Mucosa of descending colon (tissue), 3 donors: ENCODE data around the gene MYL4. TPM values are rescaled to one million over a fixed set of nuclear protein-coding genes. Genes with fewer than 3 reads are reported as not detected.
"Not testable (repeated sequence)": the region's sequence is repeated elsewhere in the genome, so short reads cannot be mapped to it uniquely, and the experiment has no call there.

Experiments
- ATAC-seq: fragments of 200-7000 bp; cut with Tn5 transposase; one replicate; pipeline ENCODE4 v1.9.1; 2020; ENCODE audit warnings: mild to moderate bottlenecking, moderate library complexity
- DNase-seq, 3 donors: peaks; one replicate each; pipeline ENCODE4 v3.0.0-alpha.2; 2020
- H3K36me3 ChIP-seq: fragments of 200-600 bp; one replicate; pipeline ENCODE4 v1.8.0; 2021; ENCODE audit warnings: low read depth, mild to moderate bottlenecking
- H3K4me1 ChIP-seq: fragments of 200-600 bp; one replicate; pipeline ENCODE4 v1.8.0; 2021; ENCODE audit warnings: low read depth, mild to moderate bottlenecking
- H3K4me3 ChIP-seq: fragments of 200-600 bp; one replicate; pipeline ENCODE4 v1.8.0; 2021; ENCODE audit warnings: mild to moderate bottlenecking
- H3K9me3 ChIP-seq: fragments of 200-600 bp; one replicate; pipeline ENCODE4 v1.8.0; 2021; ENCODE audit warnings: mild to moderate bottlenecking
- CTCF ChIP-seq: fragments of 200-600 bp; IDR thresholded peaks from one replicate; pipeline ENCODE4 v1.8.0; 2022; ENCODE audit warnings: antibody characterized with exemption, mild to moderate bottlenecking
- intact Hi-C, 2 donors: fragments of 100-400 bp; cut with DNase I in 1 of 2; cut with micrococcal nuclease in 1 of 2; formaldehyde crosslinking; loops; one replicate each; pipeline versions ENCODE4 v1.11.0 to v1.11.1; 2022; cut with DNase I, micrococcal nuclease
- total RNA-seq, 3 donors: library from RNA; stranded (reverse); fragmentation: NEBNext Ultra II Directional in 2 of 3; extraction: Animal tissue kit (Norgen Biotek cat#: 25700) in 2 of 3; gene quantifications; one replicate each; pipeline versions ENCODE4 v1.2.1 to v1.2.4, GENCODE V29; 2021 to 2023
- donor health status: DM: no; HTN: no; CAD: no; lungs with moderate emphysema.
- donor health status: DM: no; HTN: no; CAD: no.
- donor health status: DM: no; HTN: yes; CAD: no.

Gene MYL4
- total RNA-seq, 3 donors from 2014 or later = 0.49 to 1.4 TPM; not detected in 1

- no peaks in the 10 kb centered on the region for H3K36me3 ChIP-seq
- no peak for ATAC-seq
- intact Hi-C loops = no loop called here
- H3K9me3 ChIP-seq = no peaks in the 10 kb centered on the region
- H3K4me3 ChIP-seq = no peak overlapping the region
- no peak for DNase-seq
- TF ChIP-seq CTCF = no peak
- no peaks in the 10 kb centered on the region for H3K4me1 ChIP-seq
These were observed 28.8 kb upstream of the MYL4 start for GRCh38 chr17:47180337-47180736.

GRCh38 chr17:47180988-47181387 is 28.2 kb upstream of the MYL4 start:
- H3K9me3 ChIP-seq = not testable (repeated sequence)

GRCh38 chr17:47184681-47185080 is 24.5 kb upstream of the MYL4 start:
- intact Hi-C loops = no loop called here
- TF ChIP-seq CTCF = no peak
- H3K4me1 ChIP-seq = peaks cover 13% of the 10 kb centered on the region

More at GRCh38 chr17:47180988-47181387, 28.2 kb upstream of the MYL4 start:
- H3K4me3 ChIP-seq, DNase-seq, intact Hi-C loops, ATAC-seq, H3K36me3 ChIP-seq, H3K4me1 ChIP-seq: not testable (repeated sequence)

GRCh38 chr17:47188271-47188875 is 20.8 kb upstream of the MYL4 start:
- peak overlapping the region; percentile 41 for H3K4me3 ChIP-seq
- H3K36me3 ChIP-seq = no peaks in the 10 kb centered on the region
- ATAC-seq (no peak), DNase-seq (no peak)
- intact Hi-C loops = no loop called here
- no peaks in the 10 kb centered on the region for H3K9me3 ChIP-seq
- no peak for TF ChIP-seq CTCF
- peaks cover 13% of the 10 kb centered on the region for H3K4me1 ChIP-seq

More at GRCh38 chr17:47184681-47185080, 24.5 kb upstream of the MYL4 start:
- Histone ChIP-seq H3K36me3 (no peaks in the 10 kb centered on the region), H3K4me3 (no peak overlapping the region), H3K9me3 (no peaks in the 10 kb centered on the region)
- DNase-seq (no peak), ATAC-seq (no peak)

- peaks cover 13% of the 10 kb centered on the region for H3K4me1 ChIP-seq
- DNase-seq (peak; percentile 99 to 100 (median 99)), ATAC-seq (peak; percentile 97)
- intact Hi-C loops = no loop called here
- no peak for TF ChIP-seq CTCF
- peak within 1 kb of the TSS; percentile 41 for H3K4me3 ChIP-seq
- H3K9me3 ChIP-seq = no peaks in the 10 kb centered on the region
- H3K36me3 ChIP-seq = no peaks in the 10 kb centered on the region
These were observed 20.0 kb upstream of the MYL4 start, which contains the start of gene CDC27 for GRCh38 chr17:47188876-47189731. Gene CDC27 (minus strand): TSS chr17:47189295. CDS start chr17:47189172, 123 bp downstream.

- TF ChIP-seq CTCF = no peak
- peaks cover 13% of the 10 kb centered on the region for H3K4me1 ChIP-seq
- H3K36me3 ChIP-seq = no peaks in the 10 kb centered on the region
- intact Hi-C loops = no loop called here
- H3K4me3 ChIP-seq = peak overlapping the region; percentile 41
- no peaks in the 10 kb centered on the region for H3K9me3 ChIP-seq
- DNase-seq (no peak), ATAC-seq (no peak)
These were observed 19.4 kb upstream of the MYL4 start for GRCh38 chr17:47189732-47190237.
